Left lung (tissue), 10 donors: ENCODE data around the gene PRKN. TPM values are rescaled to one million over a fixed set of nuclear protein-coding genes. Genes with fewer than 3 reads are reported as not detected.

Experiments used
- ATAC-seq: fragments of 200-7000 bp; cut with Tn5 transposase; one replicate; pipeline ENCODE4 v1.9.1; 2020; ENCODE audit warnings: moderate library complexity
- DNase-seq, 4 donors: peaks; one replicate each; pipeline ENCODE4 v3.0.0-alpha.2; 2013 to 2020
- H3K27ac ChIP-seq, 2 donors: fragments of 200-600 bp; sonication (generic) in 1 of 2; one replicate each; pipeline versions ENCODE4 v1.5.0 to v1.8.0; 2020 to 2021
- H3K27me3 ChIP-seq, 2 donors: fragments of 200-600 bp; sonication (generic) in 1 of 2; one replicate each; pipeline versions ENCODE4 v1.5.0 to v1.8.0; 2020 to 2021
- H3K36me3 ChIP-seq, 2 donors: fragments of 200-600 bp; sonication (generic) in 1 of 2; one replicate each; pipeline versions ENCODE4 v1.5.0 to v1.8.0; 2020 to 2021
- H3K4me1 ChIP-seq, 2 donors: fragments of 200-600 bp; one replicate each; pipeline ENCODE4 v1.8.0; 2021
- H3K4me3 ChIP-seq, 2 donors: fragments of 200-600 bp; sonication (generic) in 1 of 2; one replicate each; pipeline versions ENCODE4 v1.5.0 to v1.8.0; 2020 to 2021; ENCODE audit warnings: mild to moderate bottlenecking in 1 of 2
- H3K9me3 ChIP-seq, 2 donors: fragments of 200-600 bp; sonication (generic) in 1 of 2; one replicate each; pipeline versions ENCODE4 v1.5.0 to v1.8.0; 2020 to 2021
- intact Hi-C, 2 donors: fragments of 100-400 bp; cut with DNase I; formaldehyde crosslinking; loops; one replicate each; pipeline versions ENCODE4 v1.11.2 to v1.14.2; 2022
- polyA plus RNA-seq, 6 donors: library from polyadenylated mRNA; unstranded; fragments of 120-200 nt; gene quantifications; one replicate each; pipeline ENCODE4 v1.2.1, GENCODE V29; 2013; ENCODE audit not compliant: insufficient read length in 6 of 6
- total RNA-seq, 2 donors: library from RNA; stranded (reverse); fragmentation: NEBNext Ultra II Directional; extraction: Animal tissue kit (Norgen Biotek cat#: 25700); gene quantifications; one replicate each; pipeline ENCODE4 v1.2.1, GENCODE V29; 2021
- TF ChIP-seq, protein P1 (sequence below), 2 donors: fragments of 200-600 bp; sonication (generic) in 1 of 2; IDR thresholded peaks; one replicate each; pipeline versions ENCODE4 v1.5.0 to v1.8.0; 2021; ENCODE audit warnings: antibody characterized with exemption in 2 of 2
- donor health status: DM: no; HTN: yes; CAD: no.
- donor health status: DM: no; HTN: no; CAD: no.

The PRKN gene
- total and polyA plus RNA-seq, 8 donors: 1.9 to 4.3 (median 2.5) TPM

- Histone ChIP-seq H3K4me3 (peak overlapping the region; percentile 71 to 83), H3K9me3 (no peaks in the 10 kb centered on the region), H3K27me3 (no peaks in the 10 kb centered on the region), H3K27ac (peak overlapping the region in 1 of 2 donors; percentile 86), H3K36me3 (no peaks in the 10 kb centered on the region), H3K4me1 (no peaks in the 10 kb centered on the region)
- TF ChIP-seq, protein P1, sequence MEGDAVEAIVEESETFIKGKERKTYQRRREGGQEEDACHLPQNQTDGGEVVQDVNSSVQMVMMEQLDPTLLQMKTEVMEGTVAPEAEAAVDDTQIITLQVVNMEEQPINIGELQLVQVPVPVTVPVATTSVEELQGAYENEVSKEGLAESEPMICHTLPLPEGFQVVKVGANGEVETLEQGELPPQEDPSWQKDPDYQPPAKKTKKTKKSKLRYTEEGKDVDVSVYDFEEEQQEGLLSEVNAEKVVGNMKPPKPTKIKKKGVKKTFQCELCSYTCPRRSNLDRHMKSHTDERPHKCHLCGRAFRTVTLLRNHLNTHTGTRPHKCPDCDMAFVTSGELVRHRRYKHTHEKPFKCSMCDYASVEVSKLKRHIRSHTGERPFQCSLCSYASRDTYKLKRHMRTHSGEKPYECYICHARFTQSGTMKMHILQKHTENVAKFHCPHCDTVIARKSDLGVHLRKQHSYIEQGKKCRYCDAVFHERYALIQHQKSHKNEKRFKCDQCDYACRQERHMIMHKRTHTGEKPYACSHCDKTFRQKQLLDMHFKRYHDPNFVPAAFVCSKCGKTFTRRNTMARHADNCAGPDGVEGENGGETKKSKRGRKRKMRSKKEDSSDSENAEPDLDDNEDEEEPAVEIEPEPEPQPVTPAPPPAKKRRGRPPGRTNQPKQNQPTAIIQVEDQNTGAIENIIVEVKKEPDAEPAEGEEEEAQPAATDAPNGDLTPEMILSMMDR (IDR thresholded peaks at IDR 0.05): no peak
- DNase-seq (peak in 2 of 4 donors; percentile 19), ATAC-seq (peak; percentile 15)
- intact Hi-C loops: no loop called here
These were observed 632 bp downstream of the PRKN start for GRCh38 chr6:162726947-162727321.

GRCh38 chr6:162722633-162723032 is 4.9 kb downstream of the PRKN start:
- no peak overlapping the region for H3K4me3 ChIP-seq
- TF ChIP-seq, protein P1 (IDR thresholded peaks at IDR 0.05): no peak
- no peak for DNase-seq
- intact Hi-C loops: no loop called here
- ATAC-seq: no peak
- H3K27ac ChIP-seq: no peak overlapping the region
- no peaks in the 10 kb centered on the region for H3K4me1 ChIP-seq
- H3K9me3 ChIP-seq: no peaks in the 10 kb centered on the region
- H3K36me3 ChIP-seq: no peaks in the 10 kb centered on the region
- H3K27me3 ChIP-seq: no peaks in the 10 kb centered on the region

- no peak for ATAC-seq
- no peaks in the 10 kb centered on the region for H3K4me1 ChIP-seq
- H3K27me3 ChIP-seq: no peaks in the 10 kb centered on the region
- intact Hi-C loops: no loop called here
- H3K4me3 ChIP-seq: no peak overlapping the region
- no peaks in the 10 kb centered on the region for H3K36me3 ChIP-seq
- no peaks in the 10 kb centered on the region for H3K9me3 ChIP-seq
- DNase-seq: no peak
- no peak overlapping the region for H3K27ac ChIP-seq
- TF ChIP-seq, protein P1 (IDR thresholded peaks at IDR 0.05): no peak
These were observed 5.3 kb downstream of the PRKN start for GRCh38 chr6:162722226-162722625.

DNA sequence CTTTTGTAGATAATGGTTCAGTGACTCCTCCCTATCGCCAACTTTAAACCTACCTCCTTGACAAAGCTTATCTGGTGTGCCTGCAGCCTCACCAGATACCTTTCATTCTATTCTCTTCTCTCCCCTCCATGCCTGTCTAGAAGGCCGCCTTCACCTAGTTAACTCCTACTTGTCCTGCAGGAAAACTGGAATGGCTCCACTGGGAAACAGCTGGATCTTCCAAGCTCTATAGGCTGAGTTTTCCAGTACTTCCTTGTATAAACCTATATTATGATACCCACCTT is 6.2 kb downstream of the PRKN start:
- DNase-seq: no peak
- Histone ChIP-seq H3K4me3 (no peak overlapping the region), H3K27ac (no peak overlapping the region), H3K9me3 (no peaks in the 10 kb centered on the region), H3K4me1 (no peaks in the 10 kb centered on the region), H3K36me3 (no peaks in the 10 kb centered on the region), H3K27me3 (no peaks in the 10 kb centered on the region)
- intact Hi-C loops: no loop called here
- ATAC-seq: no peak
- TF ChIP-seq, protein P1 (IDR thresholded peaks at IDR 0.05): no peak

GRCh38 chr6:162719528-162719927 is 8.0 kb downstream of the PRKN start:
- Histone ChIP-seq H3K4me1 (no peaks in the 10 kb centered on the region), H3K9me3 (no peaks in the 10 kb centered on the region), H3K4me3 (no peak overlapping the region), H3K27ac (no peak overlapping the region), H3K36me3 (no peaks in the 10 kb centered on the region), H3K27me3 (no peaks in the 10 kb centered on the region)
- no peak for ATAC-seq
- intact Hi-C loops: no loop called here
- TF ChIP-seq, protein P1 (IDR thresholded peaks at IDR 0.05): no peak
- no peak for DNase-seq
